ENCODE measurements around the gene ANKRD44. TPM values are rescaled to one million over a fixed set of nuclear protein-coding genes. Genes with fewer than 3 reads are reported as not detected.

Gene ANKRD44
- polyA plus RNA-seq, 2 of the 4 experiments (the other 2 are of a cell fraction) = 0.97 to 5.9 TPM

- peaks cover 16% of the 10 kb centered on the region for H3K4me1 ChIP-seq
- no peak for DNase-seq (ENCODE audit: low read depth in 1 of 2, low spot score in 1 of 2)
- 91% methylated on average over 1 of the region's 1 CpG for WGBS (ENCODE audit: missing lambda C conversion rate)
- no peak for FAIRE-seq
- TF ChIP-seq TFCP2L1 (CRISPR knock-in tag; IDR thresholded peaks at IDR 0.05) (no peak), CTCF (IDR thresholded peaks at IDR 0.05) (no peak), CEBPB (IDR thresholded peaks at IDR 0.05) (no peak), USF2 (IDR thresholded peaks at IDR 0.05) (no peak), CBX2 (IDR thresholded peaks at IDR 0.05; ENCODE audit: borderline replicate concordance, low read depth) (no peak), PHF8 (IDR thresholded peaks at IDR 0.05; ENCODE audit: borderline replicate concordance, low read depth) (no peak), ZNF302 (CRISPR knock-in tag; IDR thresholded peaks at IDR 0.05) (no peak), HMGXB4 (CRISPR knock-in tag; IDR thresholded peaks at IDR 0.05; ENCODE audit: borderline replicate concordance) (no peak)
- no peaks in the 10 kb centered on the region for H3K9me3 ChIP-seq
- no peak overlapping the region for H3K4me3 ChIP-seq
- no peak overlapping the region for H3K27ac ChIP-seq
- ChIA-PET CTCF (no interaction called here), POLR2A (no interaction called here)
- no peak for ATAC-seq
- H3K4me2 ChIP-seq = no peak overlapping the region
Observed at GRCh38 chr2:197103363-197103762, 207.2 kb downstream of the ANKRD44 start.

- no peak overlapping the region for H3K4me3 ChIP-seq
- 45% methylated on average over 1 of the region's 1 CpG for WGBS (ENCODE audit: missing lambda C conversion rate)
- H3K4me2 ChIP-seq = no peak overlapping the region
- DNase-seq (ENCODE audit: low read depth in 1 of 2, low spot score in 1 of 2) (no peak), FAIRE-seq (no peak), ATAC-seq (no peak)
- CTCF ChIA-PET = no interaction called here
- TF ChIP-seq RNF2 (IDR thresholded peaks at IDR 0.05; ENCODE audit: borderline replicate concordance, low read depth) (no peak), SREBF2 (IDR thresholded peaks at IDR 0.05) (no peak), JUN (IDR thresholded peaks at IDR 0.05) (no peak), PHF8 (IDR thresholded peaks at IDR 0.05; ENCODE audit: borderline replicate concordance, low read depth) (no peak), NPAS2 (CRISPR knock-in tag; IDR thresholded peaks at IDR 0.05; ENCODE audit: borderline replicate concordance) (no peak), CBX2 (IDR thresholded peaks at IDR 0.05; ENCODE audit: borderline replicate concordance, low read depth) (no peak), ESRRA (IDR thresholded peaks at IDR 0.05; ENCODE audit: borderline replicate concordance, low read length) (no peak), USF2 (IDR thresholded peaks at IDR 0.05) (no peak), RAD21 (conservative IDR thresholded peaks at IDR 0.05 in 1 of 2, IDR thresholded peaks at IDR 0.05 in 1 of 2) (no peak), ZSCAN20 (CRISPR knock-in tag; IDR thresholded peaks at IDR 0.05) (no peak), POLR2AphosphoS2 (conservative IDR thresholded peaks at IDR 0.05; ENCODE audit: low read length) (no peak), NR3C1 (IDR thresholded peaks at IDR 0.05) (no peak)
- no peaks in the 10 kb centered on the region for H3K9me3 ChIP-seq
- POLR2A ChIA-PET = no interaction called here
- no peak overlapping the region for H3K27ac ChIP-seq
- H3K4me1 ChIP-seq = peaks cover 4% of the 10 kb centered on the region
Observed at GRCh38 chr2:197102231-197102630, 208.3 kb downstream of the ANKRD44 start.

- TF ChIP-seq HES2 (IDR thresholded peaks at IDR 0.05) (no peak), E2F6 (IDR thresholded peaks at IDR 0.05; ENCODE audit: borderline replicate concordance, low read depth) (no peak)
- no peak for ATAC-seq
- Histone ChIP-seq H3K4me3 (no peak overlapping the region), H3K4me2 (no peak overlapping the region), H3K27ac (no peak overlapping the region), H3K4me1 (no peaks in the 10 kb centered on the region), H3K9me3 (no peaks in the 10 kb centered on the region)
- 95% methylated on average over 2 of the region's 2 CpGs for WGBS (ENCODE audit: missing lambda C conversion rate)
- no peak for DNase-seq (ENCODE audit: low read depth in 1 of 2, low spot score in 1 of 2)
- POLR2A ChIA-PET = no interaction called here
- CTCF ChIA-PET = no interaction called here
- no peak for FAIRE-seq
Observed at GRCh38 chr2:197101519-197101918, 209.1 kb downstream of the ANKRD44 start.

All from A549 (cell line).